HG03175 (cell line): ENCODE results near the gene WASL.
A peak's percentile ranks its signal among the peaks of the same experiment; 100 is the strongest.
"Not testable (repeated sequence)": the region's sequence is repeated elsewhere in the genome, so short reads cannot be mapped to it uniquely, and the experiment has no call there.

Experiments
- ATAC-seq: cut with Tn5 transposase; IDR thresholded peaks from one replicate; pipeline ENCODE4 v1.9.1; 2021; ENCODE audit warnings: mild to moderate bottlenecking, moderate library complexity; ENCODE audit not compliant: unreplicated experiment

WASL gene

DNA sequence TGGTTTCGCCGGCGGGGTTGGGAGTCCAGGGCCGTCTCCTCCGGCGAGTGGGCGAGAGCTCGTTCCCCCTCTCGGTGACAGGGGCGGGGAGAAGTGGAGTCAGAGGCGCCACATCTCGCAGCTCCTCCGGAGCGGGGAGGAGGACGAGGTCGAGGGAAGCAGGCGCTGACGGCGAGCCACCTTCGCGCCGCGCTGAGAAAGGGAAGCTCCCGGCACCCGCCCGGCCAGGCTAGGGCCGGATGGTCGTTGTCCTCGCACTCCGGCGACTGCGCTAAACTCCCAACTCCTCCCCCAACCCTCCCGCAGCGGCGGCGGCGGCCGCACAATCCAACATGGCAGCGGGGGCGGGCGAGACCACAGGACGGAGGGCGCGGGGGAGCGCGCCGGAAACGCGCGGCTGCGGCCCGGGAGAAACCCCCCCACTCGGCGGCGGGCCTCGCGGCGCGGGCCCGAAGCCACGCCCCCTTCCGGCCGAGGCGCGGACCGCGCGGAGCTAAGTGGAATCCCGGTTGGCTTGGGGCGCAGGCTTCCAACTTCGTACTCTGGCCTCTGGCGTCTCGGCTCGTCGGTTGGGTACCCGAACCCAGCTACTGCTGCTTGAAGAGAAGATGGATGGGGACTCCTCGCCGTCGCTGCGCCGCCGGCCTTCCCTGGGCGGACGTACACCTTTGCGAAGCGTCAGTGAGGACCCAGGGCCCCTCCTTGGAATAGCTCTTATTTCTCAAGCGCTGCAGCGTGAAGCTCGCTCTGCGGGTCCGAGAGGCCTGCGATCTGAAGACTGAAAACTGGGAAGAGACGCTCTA is at the start of gene WASL:
Gene WASL (minus strand): TSS at position 270 of the 803 bp plus-strand sequence. CDS start 269 bp downstream, at position 1.
- peak; percentile 68 for ATAC-seq

DNA sequence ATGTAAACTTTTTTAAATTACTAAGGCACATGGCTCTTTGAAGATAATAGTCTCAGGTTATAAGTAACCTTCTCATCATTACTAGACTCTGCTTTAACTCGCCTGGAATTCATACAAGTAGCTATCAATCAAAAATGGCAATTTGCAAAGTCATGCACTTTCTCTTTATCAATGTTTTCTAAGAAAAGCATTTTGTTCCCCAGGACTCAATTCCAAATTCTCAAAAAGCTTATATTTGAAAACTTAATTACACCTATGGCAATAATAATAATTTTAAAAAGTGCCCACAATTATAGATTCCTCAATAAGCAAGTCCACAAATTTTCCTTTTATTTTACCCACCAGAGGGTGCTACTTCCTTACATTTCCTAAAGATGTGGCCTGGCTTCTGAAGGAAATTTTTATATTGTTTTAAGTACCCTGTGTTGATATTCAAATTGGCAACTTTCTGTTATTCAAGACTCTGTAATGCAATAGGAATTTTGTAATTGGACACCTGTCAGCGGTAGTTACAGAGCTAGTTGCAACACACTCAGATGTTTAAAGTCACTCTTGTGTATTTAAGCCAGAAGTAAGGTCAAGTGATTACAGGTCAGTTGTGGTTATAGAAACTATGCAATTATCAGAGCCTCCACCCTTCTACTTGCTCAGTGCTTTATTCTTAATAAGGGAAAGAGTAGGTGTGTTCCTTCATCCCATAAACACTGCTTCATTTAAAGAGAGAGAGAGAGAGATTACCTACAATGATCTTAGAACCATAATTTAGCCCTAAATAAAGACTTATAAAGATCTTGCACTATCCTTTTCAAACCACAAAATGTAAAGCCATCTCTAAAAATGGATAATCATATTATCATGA is 49.1 kb upstream of the WASL start:
- no peak for ATAC-seq

DNA sequence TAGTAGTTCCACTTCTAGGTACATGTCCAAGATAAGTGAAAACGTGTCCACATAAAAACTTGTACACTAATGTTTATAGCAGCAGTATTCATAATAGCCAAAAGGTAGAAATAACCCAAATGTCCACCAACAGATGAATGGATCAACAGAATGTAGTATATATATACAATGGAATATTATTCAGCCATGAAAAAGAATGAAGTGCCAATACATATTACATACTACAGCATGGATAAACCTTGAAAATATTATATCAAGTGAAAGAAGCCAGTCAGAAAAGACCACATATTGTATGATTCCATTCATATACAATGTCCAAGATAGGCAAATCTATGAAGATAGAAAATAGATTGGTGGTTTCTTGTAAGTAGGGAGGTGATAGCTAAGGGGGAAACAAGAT is 47.8 kb upstream of the WASL start:
- ATAC-seq, result no peak

DNA sequence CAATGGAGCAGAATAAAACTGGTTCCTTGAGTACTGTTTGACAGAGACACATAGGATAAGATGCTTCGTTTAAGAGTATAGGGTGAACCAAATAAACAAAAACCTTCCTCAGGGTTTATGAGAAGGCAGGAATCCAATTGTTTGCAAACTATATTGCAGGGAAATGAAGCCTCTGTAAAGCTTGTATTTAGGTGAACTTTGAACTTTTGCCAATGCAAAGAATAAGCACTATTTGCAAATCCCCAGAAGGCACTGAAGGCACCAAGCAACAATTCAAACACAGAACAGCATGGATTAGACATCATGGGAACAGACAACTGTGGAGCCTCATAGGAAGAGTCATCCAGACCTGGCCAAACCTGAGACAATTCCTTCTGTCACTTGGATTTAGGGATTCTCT is 47.1 kb upstream of the WASL start:
- no peak for ATAC-seq

DNA sequence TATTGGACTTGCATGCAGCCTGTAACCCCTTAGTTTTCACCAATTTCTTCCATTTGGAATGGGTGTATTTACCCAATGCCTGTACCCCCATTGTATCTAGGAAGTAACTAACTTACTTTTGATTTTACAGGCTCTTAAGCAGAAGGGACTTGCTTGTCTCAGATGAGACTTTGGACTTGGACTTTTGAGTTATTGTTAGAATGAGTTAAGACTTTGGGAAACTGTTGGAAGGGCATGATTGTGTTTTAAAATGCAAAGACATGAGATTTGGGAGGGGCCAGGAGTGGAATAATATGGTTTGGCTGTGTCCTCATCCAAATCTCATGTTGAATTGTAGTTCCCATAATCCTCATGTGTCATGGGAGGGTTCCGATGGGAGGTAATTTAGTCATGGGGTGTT is 46.3 kb upstream of the WASL start:
- ATAC-seq, result not testable (repeated sequence)

DNA sequence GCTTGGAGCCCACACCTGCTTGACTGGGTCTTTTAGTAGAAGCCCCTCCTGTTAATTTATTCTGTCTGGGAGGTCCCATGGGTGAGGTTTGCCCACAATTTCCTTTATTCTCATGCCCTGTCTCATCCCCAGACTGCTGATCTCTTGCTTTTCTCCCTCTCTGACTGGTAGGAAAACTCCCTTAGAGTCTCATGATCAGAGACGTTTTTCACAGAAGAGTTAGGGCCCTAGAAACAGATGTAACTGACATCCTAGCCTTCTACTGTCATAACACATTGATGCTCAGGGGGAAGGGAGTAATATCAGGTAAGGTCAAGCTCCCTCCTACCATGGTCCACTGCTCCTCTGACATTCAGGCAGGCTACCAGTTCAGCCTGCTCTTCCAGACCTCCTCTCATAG is 43.7 kb upstream of the WASL start:
- ATAC-seq, result peak; percentile 37

DNA sequence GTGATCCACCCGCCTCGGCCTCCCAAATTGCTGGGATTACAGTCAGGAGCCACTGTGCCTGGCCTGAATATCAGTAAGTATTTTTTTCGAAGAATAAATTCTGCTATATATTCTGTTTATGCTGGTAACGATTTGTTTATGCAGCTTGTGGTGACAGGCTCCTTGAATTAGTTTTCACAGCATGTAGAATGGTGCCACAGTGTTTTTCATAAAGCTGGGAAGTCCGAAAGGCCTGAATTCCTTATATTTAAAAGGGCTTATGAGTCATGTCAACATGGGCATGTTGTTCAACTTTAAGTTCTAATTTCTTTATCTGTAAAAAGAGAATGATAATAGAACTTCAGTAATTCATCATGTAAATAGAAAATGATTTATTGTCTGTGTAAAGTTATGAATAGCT is 42.2 kb upstream of the WASL start:
- ATAC-seq, result no peak

DNA sequence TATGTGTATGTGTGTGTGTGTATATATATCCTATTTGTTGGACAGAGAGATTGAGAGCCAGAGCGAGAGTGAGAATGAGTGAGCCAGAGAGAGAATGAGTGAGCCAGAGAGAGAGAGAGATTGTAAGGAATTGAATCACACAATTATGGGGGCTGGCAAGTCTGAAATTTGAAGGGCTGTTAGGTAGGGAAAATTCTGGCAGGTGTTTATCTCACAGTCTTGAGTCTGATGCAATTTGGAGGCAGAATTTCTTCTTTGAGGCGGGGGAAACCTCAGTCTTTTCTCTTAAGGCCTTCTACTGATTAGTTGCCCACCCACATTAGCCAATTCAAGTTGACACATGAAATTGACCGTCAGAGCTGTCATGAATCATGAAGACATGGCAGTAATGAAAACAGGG is 41.0 kb upstream of the WASL start:
- ATAC-seq, result no peak

DNA sequence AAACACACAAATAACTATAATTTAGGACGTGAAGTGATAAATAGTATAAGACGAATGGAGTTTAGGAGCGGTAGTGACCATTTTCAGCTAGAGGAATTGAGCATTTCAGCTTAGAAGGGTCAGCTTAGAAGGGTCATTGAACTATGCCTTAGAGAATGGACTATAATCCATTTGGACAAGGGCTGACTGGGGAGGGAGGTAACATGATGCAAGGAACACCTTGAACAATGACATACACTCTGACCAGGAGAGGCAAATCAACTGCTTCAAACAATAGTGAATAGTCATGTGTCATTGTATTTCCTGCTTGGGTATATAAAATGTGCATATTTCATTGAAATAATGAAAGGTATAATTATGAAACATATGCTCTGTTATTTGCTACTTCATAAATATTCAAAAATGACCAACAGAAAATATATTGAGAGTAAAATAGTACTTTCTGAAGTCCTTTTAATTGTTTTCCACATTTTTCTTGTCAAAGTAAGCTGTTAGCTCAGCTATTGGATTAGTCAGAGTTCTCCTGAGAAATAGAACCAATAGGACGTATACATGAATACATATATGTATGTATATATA is 40.5 kb upstream of the WASL start:
- ATAC-seq, result no peak

DNA sequence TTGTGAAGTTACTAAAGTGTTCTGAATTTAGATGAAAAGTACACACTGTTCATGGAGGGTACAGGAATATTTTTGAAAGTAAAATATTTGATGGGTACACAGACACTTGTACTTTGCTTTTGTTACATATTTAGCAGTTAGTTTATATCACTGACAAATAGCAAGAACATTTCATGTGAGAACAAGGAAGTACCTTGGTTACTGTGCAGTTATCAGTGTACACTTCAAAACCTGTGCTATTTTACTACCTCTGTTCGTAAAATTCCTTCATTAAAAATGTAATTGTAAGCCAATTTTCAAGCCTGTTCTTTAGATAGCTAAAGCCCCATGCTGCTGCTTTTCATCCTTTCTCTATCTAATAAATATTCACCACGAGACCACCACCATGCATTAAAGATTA is 39.8 kb upstream of the WASL start:
- no peak for ATAC-seq

DNA sequence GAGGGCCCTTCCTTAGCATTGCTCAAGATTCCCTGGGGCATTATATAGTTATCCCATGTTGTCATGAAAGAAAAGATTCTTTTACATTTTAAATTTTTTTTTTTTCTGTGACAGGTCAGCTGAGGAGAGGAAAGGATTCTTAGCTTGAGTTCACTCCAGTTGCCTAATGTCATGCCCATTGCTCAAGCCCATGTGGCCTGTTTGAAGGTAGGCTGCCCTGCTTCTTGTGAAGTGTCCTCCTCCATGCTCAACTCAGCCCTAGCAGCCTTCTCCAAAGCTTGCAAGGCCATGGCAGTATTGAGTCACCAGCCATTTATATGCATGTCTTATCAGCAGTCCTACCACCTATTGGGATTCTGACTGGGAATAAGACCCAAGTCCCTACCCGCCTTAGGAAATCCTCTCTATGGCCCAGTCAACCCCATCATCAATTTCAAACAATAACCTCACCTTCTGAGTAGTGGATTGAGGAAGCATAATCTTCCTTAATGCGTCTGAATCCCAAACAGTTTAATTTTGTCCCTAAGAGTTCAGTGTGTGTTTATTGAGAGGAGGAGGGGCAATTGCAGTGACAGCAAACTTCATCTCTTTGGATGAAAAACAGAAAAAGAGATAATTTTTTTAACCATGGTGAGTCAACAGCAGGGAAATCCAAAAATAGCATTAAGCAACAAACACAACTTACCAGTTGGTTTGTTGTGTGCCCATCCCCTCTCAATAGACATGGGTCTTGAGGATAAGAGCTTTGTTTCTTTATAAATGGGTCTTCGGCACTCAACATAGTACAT is 38.6 kb upstream of the WASL start:
- no peak for ATAC-seq

DNA sequence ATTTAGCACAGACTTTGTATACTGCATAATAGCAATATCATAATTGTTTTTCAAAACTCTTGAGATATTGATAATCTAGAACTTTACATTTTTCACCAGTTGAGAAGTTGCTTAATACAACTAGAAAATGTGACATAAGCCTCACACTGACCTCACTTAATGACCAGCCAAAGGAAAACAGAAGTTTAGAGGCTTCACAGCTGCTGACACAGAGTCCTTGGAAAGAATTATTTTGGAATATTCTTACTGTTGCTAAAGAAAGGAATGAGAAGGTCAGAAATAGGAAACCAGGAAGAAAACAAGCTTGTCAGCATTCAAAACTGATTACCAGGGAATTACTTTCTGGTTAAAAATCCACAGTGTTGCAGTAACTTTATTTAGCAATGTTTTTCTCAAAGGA is 35.5 kb upstream of the WASL start:
- no peak for ATAC-seq

DNA sequence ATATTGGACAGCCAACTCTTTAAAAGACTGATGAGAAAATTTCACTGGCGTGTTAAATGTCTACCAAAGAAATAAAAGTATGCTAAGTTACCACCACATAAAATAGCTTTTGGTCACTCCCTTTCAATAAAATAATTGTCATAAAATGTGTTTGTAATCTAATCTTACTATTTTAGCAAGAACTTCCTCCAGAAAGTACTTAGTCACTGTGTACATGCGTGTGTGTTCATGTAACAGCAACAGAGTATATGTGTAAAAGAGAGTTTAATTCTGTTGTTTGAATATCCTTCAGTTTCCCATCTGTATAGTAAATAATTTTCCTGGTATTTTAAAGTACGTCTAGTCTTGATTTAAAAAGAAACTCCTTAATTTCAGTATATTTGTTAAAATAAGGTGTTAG is 35.0 kb upstream of the WASL start:
- no peak for ATAC-seq

DNA sequence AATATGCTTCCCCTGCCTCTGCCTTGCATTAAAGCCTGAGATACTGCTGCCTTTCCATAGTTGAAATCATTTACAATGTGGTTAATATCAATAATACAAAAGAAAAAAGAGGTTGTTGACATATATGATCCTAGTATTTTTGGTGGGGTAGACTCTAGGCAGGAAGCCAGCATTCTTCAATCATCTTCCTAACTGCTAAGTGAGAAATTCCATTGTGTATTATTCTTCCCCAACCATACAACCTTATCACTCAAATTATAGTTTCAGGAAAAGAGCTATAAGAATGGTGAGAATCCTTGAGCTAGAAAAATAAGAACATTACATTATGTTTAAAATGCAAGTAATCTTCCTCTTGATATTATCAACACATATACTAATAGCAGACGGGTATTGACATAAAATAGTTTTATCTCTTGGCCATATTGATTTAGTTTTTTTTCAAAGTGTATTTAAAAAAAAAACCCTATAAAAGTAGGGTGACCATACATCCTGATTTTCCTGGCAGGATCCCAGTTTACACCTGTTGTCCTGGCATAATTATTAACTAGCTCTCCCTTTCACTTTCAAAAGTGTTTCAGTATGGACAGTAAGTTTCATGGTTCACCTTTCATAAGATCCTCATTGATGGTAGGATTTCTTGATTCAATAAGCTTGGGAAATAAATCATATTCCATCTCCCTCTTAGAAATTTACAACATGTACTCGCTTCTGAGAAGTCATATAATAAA is 33.4 kb upstream of the WASL start:
- no peak for ATAC-seq

DNA sequence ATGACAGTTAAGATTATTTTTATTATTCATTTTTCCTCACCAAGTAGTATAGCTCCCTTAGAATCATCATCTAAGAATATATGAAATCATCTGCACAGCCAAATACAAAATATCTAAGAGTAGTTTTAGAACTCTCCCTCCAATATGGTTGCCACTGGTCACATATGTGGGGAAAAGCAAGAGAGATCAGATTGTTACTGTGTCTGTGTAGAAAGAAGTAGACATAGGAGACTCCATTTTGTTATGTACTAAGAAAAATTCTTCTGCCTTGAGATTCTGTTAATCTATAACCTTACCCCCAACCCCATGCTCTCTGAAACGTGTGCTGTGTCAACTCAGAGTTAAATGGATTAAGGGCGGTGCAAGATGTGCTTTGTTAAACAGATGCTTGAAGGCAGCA is 31.7 kb upstream of the WASL start:
- not testable (repeated sequence) for ATAC-seq

DNA sequence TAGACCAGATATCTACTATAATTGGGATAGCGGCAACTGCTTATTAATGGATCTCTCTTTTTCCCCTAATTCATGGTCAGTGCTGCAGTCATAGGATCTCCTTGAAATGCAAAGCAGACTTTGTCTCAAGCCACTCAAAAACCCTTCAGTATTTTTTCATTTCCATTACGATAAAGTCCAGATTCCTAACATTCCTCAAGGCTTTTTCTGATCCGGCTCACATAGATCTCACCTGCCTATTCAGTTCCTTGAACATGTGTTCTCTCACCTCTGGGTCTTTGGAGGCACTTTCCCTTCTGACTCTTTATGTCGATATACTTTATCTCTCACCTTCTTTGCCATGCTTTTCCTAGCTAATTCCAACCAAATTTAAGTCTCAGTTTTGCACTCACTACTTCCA is 25.7 kb upstream of the WASL start:
- no peak for ATAC-seq

DNA sequence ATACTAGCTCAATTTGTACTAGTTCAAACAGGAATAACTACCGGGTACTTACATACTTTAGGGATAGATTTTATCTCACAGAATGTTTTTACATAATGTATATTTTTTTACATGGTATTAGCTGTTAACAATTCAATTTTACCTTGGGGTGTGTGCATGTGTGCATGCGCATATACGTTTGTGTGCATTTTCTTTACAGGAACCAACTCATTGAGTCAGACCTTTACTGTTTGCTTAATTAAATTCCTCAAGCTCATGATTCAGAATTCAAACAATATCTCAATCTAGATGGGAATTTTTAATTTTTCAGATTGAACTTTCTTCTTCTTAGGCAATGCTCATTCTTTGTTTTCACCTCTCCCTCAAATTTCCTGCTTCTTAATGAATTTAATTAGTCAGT is 24.7 kb upstream of the WASL start:
- no peak for ATAC-seq

DNA sequence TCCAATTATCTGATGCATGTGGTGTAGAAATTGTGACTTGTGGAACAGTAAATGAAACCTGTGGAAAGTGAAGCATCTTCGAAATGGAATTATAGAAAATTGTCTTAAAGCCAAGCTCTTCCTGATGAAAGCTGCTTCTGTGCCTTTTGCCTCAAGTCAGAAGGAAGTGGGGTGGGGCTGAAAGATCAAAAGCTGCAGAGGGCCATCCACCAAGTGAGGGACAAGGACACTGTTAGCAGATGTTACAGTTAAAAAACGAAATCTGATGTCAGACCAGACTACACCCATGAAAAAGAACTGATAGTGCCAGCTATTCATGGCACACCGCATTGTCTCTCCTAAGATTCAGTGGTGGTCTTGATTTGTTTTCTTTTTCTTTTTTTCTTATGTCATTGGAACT is 23.8 kb upstream of the WASL start:
- no peak for ATAC-seq

DNA sequence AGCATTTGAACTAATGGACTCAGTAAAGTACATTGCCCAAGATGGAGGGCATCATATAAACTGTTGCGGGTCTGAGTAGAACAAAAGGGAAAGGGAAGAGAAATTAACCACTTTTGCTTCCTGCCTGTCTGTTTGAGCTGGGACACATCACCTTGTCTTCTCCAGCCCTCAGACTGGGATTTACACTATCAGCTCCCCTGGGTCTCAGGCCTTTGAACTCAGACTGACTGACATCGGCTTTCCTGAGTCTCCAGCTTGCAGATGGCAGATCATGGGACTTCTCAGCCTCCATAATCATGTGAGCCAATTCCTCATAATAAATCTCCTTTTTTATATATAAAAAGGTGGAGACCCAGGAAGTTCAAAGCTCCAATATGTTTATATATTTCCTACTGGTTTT is 23.0 kb upstream of the WASL start:
- ATAC-seq, result no peak

DNA sequence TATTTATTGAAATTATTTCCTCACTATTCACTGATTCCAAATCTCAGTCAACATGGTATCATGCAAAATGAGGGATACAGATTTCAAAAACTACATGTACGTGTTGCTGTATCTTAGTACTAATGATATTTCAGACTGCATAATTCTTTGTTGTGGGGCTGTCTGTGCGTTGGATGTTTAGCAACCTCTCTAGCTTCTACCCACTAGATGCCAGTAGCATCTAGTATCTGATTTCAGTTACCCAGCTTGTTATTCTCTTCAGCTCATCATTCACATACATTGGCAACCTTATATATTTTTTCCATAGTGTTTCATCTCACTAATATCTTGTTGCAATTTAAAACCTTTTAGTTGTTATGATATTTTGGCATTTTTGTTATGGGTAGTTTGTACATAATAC is 22.5 kb upstream of the WASL start:
- no peak for ATAC-seq
